Measurements from ENCODE around the gene SWAP70.

GRCh38 chr11:9619004-9619403, 44.9 kb upstream of the SWAP70 start:
- TF ChIP-seq POLR2AphosphoS5 (IDR thresholded peaks at IDR 0.05) (no peak), POLR2A (IDR thresholded peaks at IDR 0.05) (no peak)

Data from spleen (tissue), 3 donors.